Tibial nerve (tissue), 3 donors: ENCODE measurements around the gene TGFB1.

Experiments
- POLR2A ChIP-seq, 2 donors: fragments of 450-650 bp; IDR thresholded peaks; one replicate each; pipeline ENCODE4 v1.6.1; 2017; ENCODE audit warnings: antibody characterized with exemption in 2 of 2, mild to moderate bottlenecking in 2 of 2, moderate library complexity in 2 of 2
- TF ChIP-seq, protein P1 (sequence below), 5 experiments: fragments of 200-600 bp in 3 of 5; fragments of 450-650 bp in 2 of 5; sonication (generic) in 3 of 5; IDR thresholded peaks; one replicate each; pipeline ENCODE4 v1.5.1; 2016 to 2019; ENCODE audit warnings: antibody characterized with exemption in 5 of 5, mild to moderate bottlenecking in 3 of 5, moderate library complexity in 2 of 5

DNA sequence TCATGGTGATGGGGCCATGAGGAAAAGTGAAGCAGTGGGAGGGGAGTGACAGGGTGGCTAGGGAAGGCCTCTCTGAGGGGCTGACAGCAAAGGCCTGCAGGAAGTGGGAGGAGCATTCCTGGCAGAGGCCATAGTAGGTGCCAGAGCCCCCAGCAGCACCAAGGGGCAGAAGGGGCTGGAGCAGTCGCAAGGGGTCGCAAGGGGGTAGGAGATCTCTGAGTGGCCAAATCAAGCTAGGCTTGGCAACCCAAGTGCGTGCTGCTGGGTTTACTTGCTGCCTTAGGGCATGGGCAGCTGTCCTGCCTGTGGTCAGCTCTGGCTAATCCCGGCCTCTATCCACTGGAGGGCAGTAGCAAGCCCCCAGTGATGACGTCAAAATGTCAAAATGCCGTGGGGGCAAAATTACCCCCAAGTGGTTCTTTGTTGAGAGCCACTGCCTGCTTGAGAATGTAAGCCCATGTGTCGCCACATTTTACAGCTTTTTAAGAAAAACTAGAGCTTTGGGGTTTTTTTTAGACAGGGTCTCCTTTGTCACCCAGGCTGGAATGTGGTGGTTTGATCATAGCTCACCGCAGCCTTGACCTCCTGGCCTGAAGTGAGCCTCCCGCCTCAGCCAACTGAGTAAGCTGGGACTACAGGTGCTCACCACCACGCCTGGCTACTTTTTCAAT is 32.0 kb downstream of the TGFB1 start:
- TF ChIP-seq, protein P1, sequence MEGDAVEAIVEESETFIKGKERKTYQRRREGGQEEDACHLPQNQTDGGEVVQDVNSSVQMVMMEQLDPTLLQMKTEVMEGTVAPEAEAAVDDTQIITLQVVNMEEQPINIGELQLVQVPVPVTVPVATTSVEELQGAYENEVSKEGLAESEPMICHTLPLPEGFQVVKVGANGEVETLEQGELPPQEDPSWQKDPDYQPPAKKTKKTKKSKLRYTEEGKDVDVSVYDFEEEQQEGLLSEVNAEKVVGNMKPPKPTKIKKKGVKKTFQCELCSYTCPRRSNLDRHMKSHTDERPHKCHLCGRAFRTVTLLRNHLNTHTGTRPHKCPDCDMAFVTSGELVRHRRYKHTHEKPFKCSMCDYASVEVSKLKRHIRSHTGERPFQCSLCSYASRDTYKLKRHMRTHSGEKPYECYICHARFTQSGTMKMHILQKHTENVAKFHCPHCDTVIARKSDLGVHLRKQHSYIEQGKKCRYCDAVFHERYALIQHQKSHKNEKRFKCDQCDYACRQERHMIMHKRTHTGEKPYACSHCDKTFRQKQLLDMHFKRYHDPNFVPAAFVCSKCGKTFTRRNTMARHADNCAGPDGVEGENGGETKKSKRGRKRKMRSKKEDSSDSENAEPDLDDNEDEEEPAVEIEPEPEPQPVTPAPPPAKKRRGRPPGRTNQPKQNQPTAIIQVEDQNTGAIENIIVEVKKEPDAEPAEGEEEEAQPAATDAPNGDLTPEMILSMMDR (IDR thresholded peaks at IDR 0.05), result peak; percentile 44 to 76 (median 65)
- no peak for TF ChIP-seq POLR2A (IDR thresholded peaks at IDR 0.05)
